ENCODE results near the gene JMJD7.

JMJD7 gene

GRCh38 chr15:41827880-41828806 lies at the start of gene JMJD7:
JMJD7 (plus strand) TSS chr15:41828092; CDS start chr15:41828125, 33 bp downstream.
- peak within 1 kb of the TSS; percentile 18 to 73 for H3K27ac ChIP-seq (ENCODE audit: low read depth in 2 of 2, low read length in 2 of 2)
- H3K9ac ChIP-seq (ENCODE audit: low read depth in 1 of 2, low read length in 2 of 2) = peak within 1 kb of the TSS; percentile 79 to 90
- peaks cover 0 to 19% of the 10 kb centered on the region in 2 donors for H3K36me3 ChIP-seq (ENCODE audit: control insufficient read depth in 2 of 2, insufficient read depth in 2 of 2, low read length in 2 of 2)
- peak within 1 kb of the TSS; percentile 82 to 93 for H3K4me3 ChIP-seq (ENCODE audit: low read length in 2 of 2)
- H3K27me3 ChIP-seq (ENCODE audit: control insufficient read depth in 2 of 2, insufficient read depth in 2 of 2, low read length in 2 of 2) = no peaks in the 10 kb centered on the region
- H3K4me1 ChIP-seq (ENCODE audit: control insufficient read depth in 2 of 2, insufficient read depth in 2 of 2, low read length in 2 of 2) = peaks cover 5 to 14% of the 10 kb centered on the region in 2 donors
- H3K9me3 ChIP-seq (ENCODE audit: control insufficient read depth in 2 of 2, low read length in 2 of 2) = no peaks in the 10 kb centered on the region

GRCh38 chr15:41778521-41778920 lies 49.4 kb upstream of the JMJD7 start:
- no peak overlapping the region for H3K4me3 ChIP-seq (ENCODE audit: low read length in 2 of 2)
- H3K27ac ChIP-seq (ENCODE audit: low read depth in 2 of 2, low read length in 2 of 2) = no peak overlapping the region
- H3K9ac ChIP-seq (ENCODE audit: low read depth in 1 of 2, low read length in 2 of 2) = no peak overlapping the region
- no peaks in the 10 kb centered on the region for H3K27me3 ChIP-seq (ENCODE audit: control insufficient read depth in 2 of 2, insufficient read depth in 2 of 2, low read length in 2 of 2)
- peaks cover 10 to 14% of the 10 kb centered on the region in 2 donors for H3K4me1 ChIP-seq (ENCODE audit: control insufficient read depth in 2 of 2, insufficient read depth in 2 of 2, low read length in 2 of 2)
- no peaks in the 10 kb centered on the region for H3K9me3 ChIP-seq (ENCODE audit: control insufficient read depth in 2 of 2, low read length in 2 of 2)
- no peaks in the 10 kb centered on the region for H3K36me3 ChIP-seq (ENCODE audit: control insufficient read depth in 2 of 2, insufficient read depth in 2 of 2, low read length in 2 of 2)

- H3K9me3 ChIP-seq (ENCODE audit: control insufficient read depth in 2 of 2, low read length in 2 of 2) = no peaks in the 10 kb centered on the region
- H3K27ac ChIP-seq (ENCODE audit: low read depth in 2 of 2, low read length in 2 of 2) = no peak overlapping the region
- no peaks in the 10 kb centered on the region for H3K27me3 ChIP-seq (ENCODE audit: control insufficient read depth in 2 of 2, insufficient read depth in 2 of 2, low read length in 2 of 2)
- H3K4me1 ChIP-seq (ENCODE audit: control insufficient read depth in 2 of 2, insufficient read depth in 2 of 2, low read length in 2 of 2) = peaks cover 6 to 10% of the 10 kb centered on the region in 2 donors
- no peak overlapping the region for H3K9ac ChIP-seq (ENCODE audit: low read depth in 1 of 2, low read length in 2 of 2)
- no peak overlapping the region for H3K4me3 ChIP-seq (ENCODE audit: low read length in 2 of 2)
- no peaks in the 10 kb centered on the region for H3K36me3 ChIP-seq (ENCODE audit: control insufficient read depth in 2 of 2, insufficient read depth in 2 of 2, low read length in 2 of 2)
Observed at GRCh38 chr15:41779662-41780157, 48.2 kb upstream of the JMJD7 start.

GRCh38 chr15:41780266-41780665 lies 47.6 kb upstream of the JMJD7 start:
- Histone ChIP-seq H3K36me3 (ENCODE audit: control insufficient read depth in 2 of 2, insufficient read depth in 2 of 2, low read length in 2 of 2) (no peaks in the 10 kb centered on the region), H3K27me3 (ENCODE audit: control insufficient read depth in 2 of 2, insufficient read depth in 2 of 2, low read length in 2 of 2) (no peaks in the 10 kb centered on the region), H3K9ac (ENCODE audit: low read depth in 1 of 2, low read length in 2 of 2) (no peak overlapping the region), H3K27ac (ENCODE audit: low read depth in 2 of 2, low read length in 2 of 2) (no peak overlapping the region), H3K4me1 (ENCODE audit: control insufficient read depth in 2 of 2, insufficient read depth in 2 of 2, low read length in 2 of 2) (peaks cover 2 to 6% of the 10 kb centered on the region in 2 donors), H3K4me3 (ENCODE audit: low read length in 2 of 2) (no peak overlapping the region), H3K9me3 (ENCODE audit: control insufficient read depth in 2 of 2, low read length in 2 of 2) (no peaks in the 10 kb centered on the region)

GRCh38 chr15:41780727-41781126 lies 47.2 kb upstream of the JMJD7 start:
- Histone ChIP-seq H3K36me3 (ENCODE audit: control insufficient read depth in 2 of 2, insufficient read depth in 2 of 2, low read length in 2 of 2) (no peaks in the 10 kb centered on the region), H3K4me1 (ENCODE audit: control insufficient read depth in 2 of 2, insufficient read depth in 2 of 2, low read length in 2 of 2) (peaks cover 0 to 2% of the 10 kb centered on the region in 2 donors), H3K9ac (ENCODE audit: low read depth in 1 of 2, low read length in 2 of 2) (no peak overlapping the region), H3K27me3 (ENCODE audit: control insufficient read depth in 2 of 2, insufficient read depth in 2 of 2, low read length in 2 of 2) (no peaks in the 10 kb centered on the region), H3K9me3 (ENCODE audit: control insufficient read depth in 2 of 2, low read length in 2 of 2) (no peaks in the 10 kb centered on the region), H3K27ac (ENCODE audit: low read depth in 2 of 2, low read length in 2 of 2) (no peak overlapping the region), H3K4me3 (ENCODE audit: low read length in 2 of 2) (no peak overlapping the region)

- Histone ChIP-seq H3K9me3 (ENCODE audit: control insufficient read depth in 2 of 2, low read length in 2 of 2) (no peaks in the 10 kb centered on the region), H3K4me3 (ENCODE audit: low read length in 2 of 2) (no peak overlapping the region), H3K36me3 (ENCODE audit: control insufficient read depth in 2 of 2, insufficient read depth in 2 of 2, low read length in 2 of 2) (no peaks in the 10 kb centered on the region), H3K27me3 (ENCODE audit: control insufficient read depth in 2 of 2, insufficient read depth in 2 of 2, low read length in 2 of 2) (no peaks in the 10 kb centered on the region), H3K27ac (ENCODE audit: low read depth in 2 of 2, low read length in 2 of 2) (no peak overlapping the region), H3K4me1 (ENCODE audit: control insufficient read depth in 2 of 2, insufficient read depth in 2 of 2, low read length in 2 of 2) (no peaks in the 10 kb centered on the region), H3K9ac (ENCODE audit: low read depth in 1 of 2, low read length in 2 of 2) (no peak overlapping the region)
Observed at GRCh38 chr15:41782371-41783282, 45.3 kb upstream of the JMJD7 start.

- no peaks in the 10 kb centered on the region for H3K27me3 ChIP-seq (ENCODE audit: control insufficient read depth in 2 of 2, insufficient read depth in 2 of 2, low read length in 2 of 2)
- no peaks in the 10 kb centered on the region for H3K9me3 ChIP-seq (ENCODE audit: control insufficient read depth in 2 of 2, low read length in 2 of 2)
- no peak overlapping the region for H3K9ac ChIP-seq (ENCODE audit: low read depth in 1 of 2, low read length in 2 of 2)
- no peaks in the 10 kb centered on the region for H3K36me3 ChIP-seq (ENCODE audit: control insufficient read depth in 2 of 2, insufficient read depth in 2 of 2, low read length in 2 of 2)
- no peak overlapping the region for H3K27ac ChIP-seq (ENCODE audit: low read depth in 2 of 2, low read length in 2 of 2)
- no peak overlapping the region for H3K4me3 ChIP-seq (ENCODE audit: low read length in 2 of 2)
- no peaks in the 10 kb centered on the region for H3K4me1 ChIP-seq (ENCODE audit: control insufficient read depth in 2 of 2, insufficient read depth in 2 of 2, low read length in 2 of 2)
Observed at GRCh38 chr15:41783296-41783695, 44.6 kb upstream of the JMJD7 start.

GRCh38 chr15:41788262-41788661 lies 39.6 kb upstream of the JMJD7 start:
- no peaks in the 10 kb centered on the region for H3K27me3 ChIP-seq (ENCODE audit: control insufficient read depth in 2 of 2, insufficient read depth in 2 of 2, low read length in 2 of 2)
- peaks cover 6 to 11% of the 10 kb centered on the region in 2 donors for H3K4me1 ChIP-seq (ENCODE audit: control insufficient read depth in 2 of 2, insufficient read depth in 2 of 2, low read length in 2 of 2)
- no peak overlapping the region for H3K4me3 ChIP-seq (ENCODE audit: low read length in 2 of 2)
- no peaks in the 10 kb centered on the region for H3K36me3 ChIP-seq (ENCODE audit: control insufficient read depth in 2 of 2, insufficient read depth in 2 of 2, low read length in 2 of 2)
- H3K9me3 ChIP-seq (ENCODE audit: control insufficient read depth in 2 of 2, low read length in 2 of 2) = no peaks in the 10 kb centered on the region
- H3K27ac ChIP-seq (ENCODE audit: low read depth in 2 of 2, low read length in 2 of 2) = no peak overlapping the region
- H3K9ac ChIP-seq (ENCODE audit: low read depth in 1 of 2, low read length in 2 of 2) = no peak overlapping the region

- H3K36me3 ChIP-seq (ENCODE audit: control insufficient read depth in 2 of 2, insufficient read depth in 2 of 2, low read length in 2 of 2) = no peaks in the 10 kb centered on the region
- no peak overlapping the region for H3K4me3 ChIP-seq (ENCODE audit: low read length in 2 of 2)
- H3K9ac ChIP-seq (ENCODE audit: low read depth in 1 of 2, low read length in 2 of 2) = peak overlapping the region in 1 of 2 donors; percentile 14
- no peaks in the 10 kb centered on the region for H3K9me3 ChIP-seq (ENCODE audit: control insufficient read depth in 2 of 2, low read length in 2 of 2)
- no peak overlapping the region for H3K27ac ChIP-seq (ENCODE audit: low read depth in 2 of 2, low read length in 2 of 2)
- H3K27me3 ChIP-seq (ENCODE audit: control insufficient read depth in 2 of 2, insufficient read depth in 2 of 2, low read length in 2 of 2) = no peaks in the 10 kb centered on the region
- H3K4me1 ChIP-seq (ENCODE audit: control insufficient read depth in 2 of 2, insufficient read depth in 2 of 2, low read length in 2 of 2) = peaks cover 6 to 11% of the 10 kb centered on the region in 2 donors
Observed at GRCh38 chr15:41789236-41789635, 38.7 kb upstream of the JMJD7 start.

All from mucosa of rectum (tissue), 2 donors.